ENCODE results near the gene ZNF334.

- TF ChIP-seq, protein P1, sequence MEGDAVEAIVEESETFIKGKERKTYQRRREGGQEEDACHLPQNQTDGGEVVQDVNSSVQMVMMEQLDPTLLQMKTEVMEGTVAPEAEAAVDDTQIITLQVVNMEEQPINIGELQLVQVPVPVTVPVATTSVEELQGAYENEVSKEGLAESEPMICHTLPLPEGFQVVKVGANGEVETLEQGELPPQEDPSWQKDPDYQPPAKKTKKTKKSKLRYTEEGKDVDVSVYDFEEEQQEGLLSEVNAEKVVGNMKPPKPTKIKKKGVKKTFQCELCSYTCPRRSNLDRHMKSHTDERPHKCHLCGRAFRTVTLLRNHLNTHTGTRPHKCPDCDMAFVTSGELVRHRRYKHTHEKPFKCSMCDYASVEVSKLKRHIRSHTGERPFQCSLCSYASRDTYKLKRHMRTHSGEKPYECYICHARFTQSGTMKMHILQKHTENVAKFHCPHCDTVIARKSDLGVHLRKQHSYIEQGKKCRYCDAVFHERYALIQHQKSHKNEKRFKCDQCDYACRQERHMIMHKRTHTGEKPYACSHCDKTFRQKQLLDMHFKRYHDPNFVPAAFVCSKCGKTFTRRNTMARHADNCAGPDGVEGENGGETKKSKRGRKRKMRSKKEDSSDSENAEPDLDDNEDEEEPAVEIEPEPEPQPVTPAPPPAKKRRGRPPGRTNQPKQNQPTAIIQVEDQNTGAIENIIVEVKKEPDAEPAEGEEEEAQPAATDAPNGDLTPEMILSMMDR (IDR thresholded peaks at IDR 0.05 in 8 of 11, conservative IDR thresholded peaks at IDR 0.05 in 3 of 11), result no peak
- TF ChIP-seq POLR2A (IDR thresholded peaks at IDR 0.05) (no peak), POLR2AphosphoS5 (IDR thresholded peaks at IDR 0.05) (no peak)
Observed at GRCh38 chr20:46501337-46501942, 11.9 kb downstream of the ZNF334 start.
